Measurements from ENCODE around the gene PFKFB4.
A peak's percentile ranks its signal among the peaks of the same experiment; 100 is the strongest.

The PFKFB4 gene

DNA sequence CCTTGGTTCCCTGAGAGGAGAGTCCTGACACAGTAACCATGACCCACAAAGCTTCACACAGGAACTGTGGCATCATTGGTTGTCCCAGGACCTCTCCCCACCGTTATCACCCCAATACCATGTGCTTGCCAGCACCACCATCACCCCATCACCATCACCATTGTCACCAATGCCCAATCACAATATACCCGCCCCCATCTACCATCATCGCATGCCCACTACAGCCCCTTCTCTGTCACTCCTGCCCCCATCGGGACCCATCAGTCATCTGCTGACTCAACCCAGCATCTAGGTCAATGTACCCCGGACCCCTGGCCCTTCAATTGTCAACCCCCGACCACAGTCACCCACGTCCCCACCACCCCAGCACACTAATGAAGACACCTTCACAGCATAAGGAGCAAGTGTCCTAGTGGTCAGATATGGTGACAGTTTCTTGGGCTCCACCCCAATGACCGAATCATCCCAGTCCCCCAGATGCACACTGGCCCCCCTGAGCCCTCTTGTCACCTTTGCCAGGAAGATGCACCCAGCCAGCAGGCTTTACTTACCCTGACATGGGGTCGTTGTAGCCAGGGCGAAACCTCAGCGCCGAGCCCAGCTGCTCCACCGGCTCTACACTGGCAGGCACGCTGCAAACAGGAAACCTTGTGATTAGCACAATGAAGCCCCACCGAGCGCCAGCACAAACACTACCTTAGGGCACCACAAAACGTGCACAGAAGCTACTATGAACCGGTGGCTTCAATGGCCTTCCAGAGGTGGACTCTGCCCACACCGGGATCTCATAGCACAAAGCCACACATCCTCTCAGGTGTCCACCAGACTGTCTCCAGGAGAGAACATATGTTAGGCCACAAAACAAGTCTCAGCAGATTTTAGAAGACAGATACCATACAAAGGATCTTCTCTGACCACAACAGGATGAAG lies 77.7 kb downstream of the PFKFB4 start:
- Histone ChIP-seq H3K9ac (ENCODE audit: low read length) (peak overlapping the region; percentile 57), H3K9me2 (ENCODE audit: low read depth, low read length) (no peaks in the 10 kb centered on the region), H3K79me2 (ENCODE audit: insufficient read depth, low read length) (no peaks in the 10 kb centered on the region), H2AFZ (ENCODE audit: low read length) (peak overlapping the region; percentile 100; the same call in 1 of the 2 replicates), H3K4me2 (ENCODE audit: low read length) (peak overlapping the region; percentile 64), H3K27ac (ENCODE audit: low read depth, low read length, poor library complexity, severe bottlenecking) (peak overlapping the region; percentile 79), H3K27me3 (ENCODE audit: insufficient read depth, low read length) (no peaks in the 10 kb centered on the region), H3F3A (ENCODE audit: insufficient read depth, low read length) (no peaks in the 10 kb centered on the region), H3K4me1 (ENCODE audit: insufficient read depth, low read length, severe bottlenecking) (peaks cover 28% of the 10 kb centered on the region), H3K4me3 (ENCODE audit: low read depth, low read length, poor library complexity, severe bottlenecking) (peak overlapping the region; percentile 55), H3K36me3 (ENCODE audit: insufficient read depth, low read length) (no peaks in the 10 kb centered on the region), H3K9me3 (ENCODE audit: low read length) (no peaks in the 10 kb centered on the region), H4K20me1 (ENCODE audit: insufficient read depth, low read length) (no peaks in the 10 kb centered on the region)
- TF ChIP-seq EZH2 (IDR thresholded peaks at IDR 0.05; ENCODE audit: borderline replicate concordance, low read length): no peak
- TF ChIP-seq, protein P1, sequence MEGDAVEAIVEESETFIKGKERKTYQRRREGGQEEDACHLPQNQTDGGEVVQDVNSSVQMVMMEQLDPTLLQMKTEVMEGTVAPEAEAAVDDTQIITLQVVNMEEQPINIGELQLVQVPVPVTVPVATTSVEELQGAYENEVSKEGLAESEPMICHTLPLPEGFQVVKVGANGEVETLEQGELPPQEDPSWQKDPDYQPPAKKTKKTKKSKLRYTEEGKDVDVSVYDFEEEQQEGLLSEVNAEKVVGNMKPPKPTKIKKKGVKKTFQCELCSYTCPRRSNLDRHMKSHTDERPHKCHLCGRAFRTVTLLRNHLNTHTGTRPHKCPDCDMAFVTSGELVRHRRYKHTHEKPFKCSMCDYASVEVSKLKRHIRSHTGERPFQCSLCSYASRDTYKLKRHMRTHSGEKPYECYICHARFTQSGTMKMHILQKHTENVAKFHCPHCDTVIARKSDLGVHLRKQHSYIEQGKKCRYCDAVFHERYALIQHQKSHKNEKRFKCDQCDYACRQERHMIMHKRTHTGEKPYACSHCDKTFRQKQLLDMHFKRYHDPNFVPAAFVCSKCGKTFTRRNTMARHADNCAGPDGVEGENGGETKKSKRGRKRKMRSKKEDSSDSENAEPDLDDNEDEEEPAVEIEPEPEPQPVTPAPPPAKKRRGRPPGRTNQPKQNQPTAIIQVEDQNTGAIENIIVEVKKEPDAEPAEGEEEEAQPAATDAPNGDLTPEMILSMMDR (IDR thresholded peaks at IDR 0.05; ENCODE audit: low read length): no peak

DNA sequence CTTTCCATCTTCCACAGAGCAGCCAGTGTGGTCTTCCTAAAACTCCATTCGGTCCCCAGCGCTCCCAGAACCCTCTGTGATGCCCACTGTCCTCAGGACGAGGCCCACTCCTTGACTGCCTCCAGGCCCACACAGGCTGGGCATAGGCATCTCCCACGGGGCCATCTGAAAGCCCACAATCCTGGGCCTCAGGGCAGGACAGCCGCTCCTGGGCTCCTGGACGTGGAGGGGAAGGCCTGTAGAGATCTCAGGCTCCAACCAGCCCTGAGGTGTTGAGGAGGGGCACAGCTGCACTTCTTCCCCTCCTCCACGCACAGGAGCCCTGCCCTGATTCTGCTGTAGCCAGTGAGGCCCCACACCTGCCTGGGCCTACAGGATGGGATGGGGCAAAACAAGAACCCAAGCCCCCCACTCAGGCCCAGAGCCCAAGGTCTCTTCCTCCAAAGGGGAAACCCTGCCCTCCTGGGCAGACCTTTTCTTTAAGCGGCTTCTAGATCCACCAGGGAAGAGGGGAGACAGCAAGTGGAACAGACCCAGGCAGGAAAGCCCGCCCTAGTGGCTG lies 78.6 kb downstream of the PFKFB4 start:
- no peaks in the 10 kb centered on the region for H3F3A ChIP-seq (ENCODE audit: insufficient read depth, low read length)
- peak overlapping the region; percentile 64; the same call in 1 of the 2 replicates for H3K4me2 ChIP-seq (ENCODE audit: low read length)
- H2AFZ ChIP-seq (ENCODE audit: low read length): no peak overlapping the region
- H3K4me1 ChIP-seq (ENCODE audit: insufficient read depth, low read length, severe bottlenecking): peaks cover 35% of the 10 kb centered on the region
- peak overlapping the region; percentile 79 for H3K27ac ChIP-seq (ENCODE audit: low read depth, low read length, poor library complexity, severe bottlenecking)
- peak overlapping the region; percentile 57; the same call in 1 of the 2 replicates for H3K9ac ChIP-seq (ENCODE audit: low read length)
- no peaks in the 10 kb centered on the region for H3K9me2 ChIP-seq (ENCODE audit: low read depth, low read length)
- no peaks in the 10 kb centered on the region for H3K79me2 ChIP-seq (ENCODE audit: insufficient read depth, low read length)
- H4K20me1 ChIP-seq (ENCODE audit: insufficient read depth, low read length): no peaks in the 10 kb centered on the region
- H3K36me3 ChIP-seq (ENCODE audit: insufficient read depth, low read length): no peaks in the 10 kb centered on the region
- no peaks in the 10 kb centered on the region for H3K9me3 ChIP-seq (ENCODE audit: low read length)
- H3K4me3 ChIP-seq (ENCODE audit: low read depth, low read length, poor library complexity, severe bottlenecking): peak overlapping the region; percentile 55
- H3K27me3 ChIP-seq (ENCODE audit: insufficient read depth, low read length): no peaks in the 10 kb centered on the region
- no peak for TF ChIP-seq EZH2 (IDR thresholded peaks at IDR 0.05; ENCODE audit: borderline replicate concordance, low read length)
- TF ChIP-seq, protein P1 (IDR thresholded peaks at IDR 0.05; ENCODE audit: low read length): no peak

DNA sequence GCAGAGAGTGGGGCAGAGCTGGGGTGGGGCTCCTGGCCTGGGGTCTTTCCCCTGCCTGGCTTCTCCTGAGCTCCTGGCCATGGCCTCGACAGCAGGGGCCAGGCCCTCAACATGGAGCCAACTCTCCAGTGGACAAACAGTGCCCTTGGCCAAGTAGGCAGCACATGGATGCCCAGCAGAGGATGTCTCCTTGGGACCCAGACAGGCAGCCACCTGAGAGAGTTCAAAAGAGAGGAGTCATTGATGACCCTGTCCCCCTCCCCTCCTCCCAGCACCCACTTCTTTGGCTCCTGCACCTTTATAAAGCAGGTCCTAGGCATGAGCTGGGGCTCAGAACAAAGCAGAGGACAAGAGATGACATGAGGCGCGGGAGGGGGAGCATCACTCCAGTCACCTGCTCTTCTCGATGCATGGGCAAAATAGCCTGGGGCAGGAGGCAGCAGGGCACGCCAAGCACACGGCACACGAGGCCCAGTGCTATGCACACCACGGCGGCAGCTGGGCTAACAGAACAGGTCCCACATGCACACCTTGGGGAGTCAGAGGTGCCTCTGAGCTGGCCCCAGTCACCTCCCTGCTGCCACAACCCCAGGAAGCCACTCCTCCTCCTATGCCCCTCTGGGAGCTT lies 80.1 kb downstream of the PFKFB4 start:
- H3K4me3 ChIP-seq (ENCODE audit: low read depth, low read length, poor library complexity, severe bottlenecking): no peak overlapping the region
- H3K27me3 ChIP-seq (ENCODE audit: insufficient read depth, low read length): no peaks in the 10 kb centered on the region
- no peak overlapping the region for H3K9ac ChIP-seq (ENCODE audit: low read length)
- peaks cover 47% of the 10 kb centered on the region for H3K4me1 ChIP-seq (ENCODE audit: insufficient read depth, low read length, severe bottlenecking)
- H3K9me2 ChIP-seq (ENCODE audit: low read depth, low read length): no peaks in the 10 kb centered on the region
- H3K79me2 ChIP-seq (ENCODE audit: insufficient read depth, low read length): no peaks in the 10 kb centered on the region
- no peak overlapping the region for H3K4me2 ChIP-seq (ENCODE audit: low read length)
- no peak overlapping the region for H2AFZ ChIP-seq (ENCODE audit: low read length)
- no peak overlapping the region for H3K27ac ChIP-seq (ENCODE audit: low read depth, low read length, poor library complexity, severe bottlenecking)
- H3K9me3 ChIP-seq (ENCODE audit: low read length): no peaks in the 10 kb centered on the region
- no peaks in the 10 kb centered on the region for H3K36me3 ChIP-seq (ENCODE audit: insufficient read depth, low read length)
- no peaks in the 10 kb centered on the region for H4K20me1 ChIP-seq (ENCODE audit: insufficient read depth, low read length)
- no peaks in the 10 kb centered on the region for H3F3A ChIP-seq (ENCODE audit: insufficient read depth, low read length)
- TF ChIP-seq, protein P1 (IDR thresholded peaks at IDR 0.05; ENCODE audit: low read length): no peak
- TF ChIP-seq EZH2 (IDR thresholded peaks at IDR 0.05; ENCODE audit: borderline replicate concordance, low read length): no peak

Measured in OCI-LY1 (cell line).